GM12801 (cell line): ENCODE data around the gene BMPER.

ENCODE experiments used
- CTCF ChIP-seq: IDR thresholded peaks from one replicate; pipeline ENCODE4 v1.5.1; 2011; ENCODE audit warnings: control low read depth; ENCODE audit not compliant: insufficient read length; ENCODE audit errors: extremely low read depth

Gene BMPER

GRCh38 chr7:33928986-33929385 is 23.6 kb downstream of the BMPER start:
- no peak for TF ChIP-seq CTCF

GRCh38 chr7:33932221-33932620 is 26.9 kb downstream of the BMPER start:
- TF ChIP-seq CTCF: no peak

DNA sequence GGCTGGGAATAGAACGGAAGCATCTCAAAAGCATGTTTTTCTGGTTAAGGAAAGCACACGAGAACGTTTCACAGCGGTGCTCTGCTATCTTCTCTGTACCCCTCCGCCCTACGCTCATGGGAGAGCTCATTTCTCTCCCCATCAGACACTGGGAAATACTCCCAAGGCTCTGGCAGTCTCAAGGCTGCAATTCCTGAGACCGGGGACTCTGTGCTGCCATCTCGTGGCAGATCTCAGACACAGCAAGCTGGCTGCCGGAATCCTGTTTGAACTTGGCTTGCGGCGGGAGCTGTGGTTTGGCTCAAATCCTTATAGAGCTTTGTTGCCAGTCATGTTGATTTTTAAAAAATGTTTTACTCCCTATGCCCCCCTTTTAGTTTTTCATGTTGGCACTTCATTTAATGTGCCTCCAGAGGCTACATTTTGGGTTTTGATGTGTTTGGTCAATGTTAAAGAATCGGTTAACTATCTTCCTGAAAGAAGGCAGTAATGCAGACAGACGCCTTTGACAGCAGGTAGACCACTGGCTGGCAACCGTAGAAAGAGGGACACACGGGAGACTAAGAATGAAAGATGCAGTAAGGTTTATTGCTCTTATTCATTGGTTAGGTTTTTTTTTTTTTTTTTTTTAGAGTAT is 27.6 kb downstream of the BMPER start:
- no peak for TF ChIP-seq CTCF

GRCh38 chr7:33933611-33934281 is 28.4 kb downstream of the BMPER start:
- no peak for TF ChIP-seq CTCF

DNA sequence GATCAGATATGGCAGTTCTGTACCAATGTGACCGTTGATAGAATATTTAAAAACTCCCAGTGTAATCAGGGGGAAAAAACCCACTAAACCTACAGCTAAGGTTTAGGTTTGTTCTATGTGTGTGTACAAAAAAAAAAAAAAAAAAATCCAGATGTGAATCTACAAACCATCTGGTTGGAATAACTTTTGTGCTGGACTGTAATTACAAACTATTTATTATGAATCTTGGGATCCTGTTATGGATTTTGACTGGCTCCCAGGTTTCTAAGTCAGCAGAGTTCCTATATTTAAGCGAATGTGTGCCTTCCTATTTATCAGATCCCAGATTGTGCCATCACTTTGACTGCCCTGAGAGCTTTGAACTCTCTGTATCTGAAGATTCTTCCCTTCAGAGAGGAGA is 29.1 kb downstream of the BMPER start:
- no peak for TF ChIP-seq CTCF

DNA sequence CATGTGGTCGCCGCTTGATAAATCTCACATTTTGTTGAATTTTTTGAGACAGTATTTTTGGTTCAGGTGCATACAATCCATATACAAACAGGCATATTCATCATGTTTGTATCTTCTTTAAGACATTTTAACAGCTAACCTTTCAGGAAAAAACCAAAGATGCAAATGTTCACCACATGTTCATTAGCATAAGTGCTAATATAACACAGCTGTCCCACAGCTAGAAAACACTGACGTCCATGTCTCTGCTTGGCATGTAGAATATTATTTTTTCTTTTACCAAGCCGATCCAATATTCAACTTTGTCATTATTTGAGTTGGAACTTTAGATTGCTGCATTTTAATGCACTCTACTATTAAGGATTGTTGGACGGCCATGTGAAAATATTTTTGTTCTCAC is 31.2 kb downstream of the BMPER start:
- no peak for TF ChIP-seq CTCF

DNA sequence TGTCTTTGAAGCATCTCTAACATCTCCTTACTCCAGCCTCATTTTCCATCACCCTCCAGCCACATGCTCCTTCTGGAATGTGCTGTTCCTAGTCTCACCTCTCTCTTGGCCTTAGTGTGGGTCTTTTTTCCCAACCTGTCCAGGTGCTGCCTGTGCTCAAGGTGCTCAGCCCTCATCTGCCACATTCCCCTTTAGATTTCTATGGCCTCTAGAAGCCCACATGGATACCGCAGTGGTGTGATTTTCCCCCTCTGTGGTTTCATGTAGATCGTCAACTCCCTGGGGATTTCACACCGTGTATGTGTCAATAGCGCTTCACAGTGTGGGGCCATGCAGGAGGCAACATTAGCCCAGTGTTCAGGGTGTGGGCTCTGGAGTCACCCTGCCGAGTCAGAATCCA is 32.5 kb downstream of the BMPER start:
- TF ChIP-seq CTCF: no peak

DNA sequence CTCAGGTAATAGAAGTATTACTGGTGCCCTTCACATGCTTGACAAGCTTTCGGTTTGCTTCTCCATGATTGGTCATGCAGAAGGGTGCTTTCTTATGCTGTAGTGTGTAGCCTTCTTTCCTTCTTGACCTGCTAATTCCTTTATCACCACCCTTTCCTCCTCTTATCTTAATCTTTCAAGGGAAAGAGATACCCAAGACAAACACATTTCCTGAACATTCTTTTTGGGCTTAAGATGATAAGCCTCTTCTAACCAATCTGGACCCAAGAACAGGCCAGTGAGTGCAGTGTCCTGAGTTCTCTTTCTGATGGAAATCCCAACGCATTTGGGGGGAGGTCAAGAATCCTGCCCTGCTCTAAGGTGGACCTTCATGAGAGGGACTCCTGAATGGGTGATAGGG is 33.8 kb downstream of the BMPER start:
- TF ChIP-seq CTCF: no peak
